PC-3 (cell line): ENCODE measurements around the gene EZH1.

Experiments
- CTCF ChIP-seq: fragments of 300-600 bp; sonication (generic); conservative IDR thresholded peaks from 2 replicates; pipeline ENCODE4 v1.5.1; 2017; ENCODE audit warnings: antibody characterized with exemption, low read depth, mild to moderate bottlenecking, low read length
- EZH2phosphoT487 ChIP-seq: fragments of 300-600 bp; sonication (generic); IDR thresholded peaks from 2 replicates; pipeline ENCODE4 v1.6.1; 2018; ENCODE audit warnings: mild to moderate bottlenecking, antibody characterized with exemption, low read length, borderline replicate concordance

- no peak for TF ChIP-seq EZH2phosphoT487
- TF ChIP-seq CTCF, result no peak
These were observed 70.0 kb downstream of the EZH1 start for GRCh38 chr17:42674755-42675347.
